H7 (cell line): ENCODE results near the gene NUP50. TPM values are rescaled to one million over a fixed set of nuclear protein-coding genes. Genes with fewer than 3 reads are reported as not detected.

Source experiments
- DNase-seq: peaks from one replicate; pipeline ENCODE4 v3.0.0; 2012
- H3K27me3 ChIP-seq: 2 replicates; pipeline ENCODE4 v1.6.0; 2011; ENCODE audit warnings: mild to moderate bottlenecking, low read length; ENCODE audit not compliant: control insufficient read depth, insufficient read depth
- H3K36me3 ChIP-seq: replicated peaks from 2 replicates; pipeline ENCODE4 v1.5.1; 2011; ENCODE audit warnings: low read length; ENCODE audit not compliant: control insufficient read depth, insufficient read depth
- H3K4me3 ChIP-seq: 2 replicates; pipeline ENCODE4 v1.5.1; 2011; ENCODE audit warnings: low read depth, mild to moderate bottlenecking, control low read depth, low read length, moderate library complexity; ENCODE audit not compliant: insufficient read depth
- total RNA-seq: library from RNA; depleted of rRNA; stranded (reverse); fragments of >200 nt; shearing (Covaris generic); gene quantifications from 2 replicates; pipeline ENCODE4 v1.2.3, GENCODE V29; 2014; rRNA removed

NUP50 gene
- total RNA-seq, 1 experiment from 2014 or later = 89.0 TPM

DNA sequence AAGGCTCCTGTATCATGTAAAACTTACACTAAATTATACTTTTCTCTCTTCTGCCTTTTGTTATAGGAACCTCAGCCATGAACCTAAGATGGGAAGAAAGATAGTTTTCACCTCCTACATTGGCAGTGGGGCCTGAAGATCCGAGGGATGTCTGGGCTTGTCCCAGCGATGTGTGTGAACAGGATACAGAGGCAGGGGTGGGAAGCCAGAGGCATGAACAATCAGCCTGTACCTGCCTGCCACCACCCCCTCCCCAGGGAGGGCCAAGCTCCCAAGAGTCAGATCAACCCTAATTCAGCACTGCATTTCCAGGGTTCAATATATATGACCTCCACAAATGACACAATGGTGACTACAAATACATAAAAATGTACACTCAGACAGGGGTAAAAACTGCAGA, 67.6 kb downstream of the NUP50 start:
- no peaks in the 10 kb centered on the region; the same call in 1 of the 2 replicates for H3K36me3 ChIP-seq
- H3K27me3 ChIP-seq = no peaks in the 10 kb centered on the region
- no peak overlapping the region for H3K4me3 ChIP-seq
- DNase-seq = peak; percentile 20

DNA sequence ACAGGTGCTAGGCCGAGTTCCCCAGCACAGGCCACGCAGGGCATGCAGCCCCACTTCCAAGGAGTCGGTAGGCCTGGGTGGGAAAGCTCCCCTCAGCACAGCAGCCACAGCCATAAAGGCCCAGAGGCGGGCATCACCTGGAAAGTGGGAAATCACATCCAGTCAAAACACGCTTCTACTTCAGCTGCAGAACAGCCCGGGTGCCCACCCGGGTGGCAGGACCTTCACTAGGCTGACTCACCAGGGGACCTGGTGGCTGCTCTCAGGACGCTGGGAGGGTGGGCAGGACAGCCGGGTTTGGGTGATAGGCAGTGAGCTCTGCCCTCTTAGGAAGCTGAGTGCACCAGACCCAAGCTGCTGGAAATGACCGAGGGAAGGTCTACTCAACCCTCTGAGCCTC, 69.7 kb downstream of the NUP50 start:
- Histone ChIP-seq H3K27me3 (no peaks in the 10 kb centered on the region), H3K36me3 (peaks cover 1% of the 10 kb centered on the region), H3K4me3 (no peak overlapping the region)
- DNase-seq = no peak

DNA sequence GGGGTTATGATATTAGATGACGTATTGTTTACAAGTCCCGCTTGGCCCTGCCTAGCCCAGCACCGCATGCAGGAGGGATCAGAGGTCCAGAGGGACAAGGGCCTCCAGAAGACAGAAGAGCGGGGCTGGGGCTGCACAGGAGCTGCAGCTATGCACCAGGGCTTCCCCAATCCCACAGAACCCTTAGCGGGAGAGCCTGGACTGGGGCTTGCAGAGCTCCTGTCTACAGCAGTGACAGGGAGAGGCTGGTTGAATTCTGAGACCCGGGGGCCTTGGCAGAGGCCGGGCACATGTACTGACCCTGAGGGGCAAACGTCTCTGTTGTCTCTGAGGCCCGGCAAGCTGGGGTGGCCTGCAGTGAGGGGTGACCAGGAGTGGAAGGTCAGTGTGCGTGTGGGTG, 70.1 kb downstream of the NUP50 start:
- Histone ChIP-seq H3K27me3 (no peaks in the 10 kb centered on the region), H3K36me3 (peaks cover 4% of the 10 kb centered on the region), H3K4me3 (no peak overlapping the region)
- peak; percentile 50 for DNase-seq

DNA sequence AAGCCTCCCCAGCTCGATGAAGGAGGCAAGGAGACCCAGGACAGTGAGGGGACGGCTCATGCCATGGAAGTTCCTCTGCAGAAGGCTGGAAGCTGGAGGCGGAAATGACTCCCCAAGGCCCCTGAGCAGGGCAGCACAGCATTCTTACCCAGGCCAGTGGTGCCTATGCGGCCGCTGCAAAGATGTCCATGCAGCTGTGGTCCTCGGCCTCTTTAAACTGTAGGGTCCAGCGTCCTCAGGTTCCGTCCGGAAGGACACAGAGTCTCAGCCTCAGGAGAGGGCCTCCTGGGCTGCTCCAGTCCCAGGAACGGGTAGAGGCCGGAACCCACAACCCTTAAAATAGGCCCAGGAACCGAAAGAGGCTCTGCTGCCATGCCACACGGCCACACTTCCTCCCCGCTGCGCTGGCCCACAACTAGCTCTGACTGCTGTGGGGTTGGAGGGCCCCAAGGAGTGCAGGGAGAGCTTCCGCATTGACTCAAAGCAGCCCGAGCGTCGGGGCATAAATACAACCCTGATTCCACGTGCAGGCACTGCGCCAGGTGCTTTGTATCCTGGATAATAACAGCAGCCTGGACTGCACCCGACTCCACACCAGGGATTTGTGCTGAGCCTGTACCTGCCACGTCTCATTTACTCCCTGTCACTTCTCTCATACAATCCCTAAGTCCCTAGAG, 71.5 kb downstream of the NUP50 start:
- H3K4me3 ChIP-seq = no peak overlapping the region
- H3K36me3 ChIP-seq = peaks cover 4% of the 10 kb centered on the region
- no peak for DNase-seq
- peaks cover 6% of the 10 kb centered on the region; the same call in 1 of the 2 replicates for H3K27me3 ChIP-seq

DNA sequence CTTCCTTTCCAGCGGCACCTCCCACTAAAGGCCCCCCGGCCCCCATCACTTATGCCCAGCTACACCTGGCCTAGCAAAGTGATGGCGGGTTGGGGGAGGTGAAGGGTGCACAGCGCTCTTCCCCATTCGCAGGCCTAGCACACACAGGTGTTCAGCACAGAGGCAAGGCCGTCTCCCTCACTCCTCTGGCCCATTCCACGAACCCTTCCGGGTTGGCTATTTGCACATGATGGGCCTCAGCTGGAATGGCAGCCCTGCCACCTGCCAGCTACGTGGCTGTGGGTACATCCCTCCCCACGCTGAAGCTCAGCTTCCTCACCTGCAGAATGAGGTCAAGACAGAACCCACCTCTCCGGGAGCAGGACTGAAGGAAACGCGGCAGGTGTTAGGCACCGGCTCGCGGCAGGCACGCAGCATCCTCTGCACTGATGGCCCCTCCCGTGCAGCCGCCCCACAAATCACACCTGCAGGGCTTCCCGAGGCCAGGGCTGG, 72.2 kb downstream of the NUP50 start:
- H3K27me3 ChIP-seq = peaks cover 9% of the 10 kb centered on the region; the same call in 1 of the 2 replicates
- H3K4me3 ChIP-seq = no peak overlapping the region
- H3K36me3 ChIP-seq = peaks cover 4% of the 10 kb centered on the region
- no peak for DNase-seq

DNA sequence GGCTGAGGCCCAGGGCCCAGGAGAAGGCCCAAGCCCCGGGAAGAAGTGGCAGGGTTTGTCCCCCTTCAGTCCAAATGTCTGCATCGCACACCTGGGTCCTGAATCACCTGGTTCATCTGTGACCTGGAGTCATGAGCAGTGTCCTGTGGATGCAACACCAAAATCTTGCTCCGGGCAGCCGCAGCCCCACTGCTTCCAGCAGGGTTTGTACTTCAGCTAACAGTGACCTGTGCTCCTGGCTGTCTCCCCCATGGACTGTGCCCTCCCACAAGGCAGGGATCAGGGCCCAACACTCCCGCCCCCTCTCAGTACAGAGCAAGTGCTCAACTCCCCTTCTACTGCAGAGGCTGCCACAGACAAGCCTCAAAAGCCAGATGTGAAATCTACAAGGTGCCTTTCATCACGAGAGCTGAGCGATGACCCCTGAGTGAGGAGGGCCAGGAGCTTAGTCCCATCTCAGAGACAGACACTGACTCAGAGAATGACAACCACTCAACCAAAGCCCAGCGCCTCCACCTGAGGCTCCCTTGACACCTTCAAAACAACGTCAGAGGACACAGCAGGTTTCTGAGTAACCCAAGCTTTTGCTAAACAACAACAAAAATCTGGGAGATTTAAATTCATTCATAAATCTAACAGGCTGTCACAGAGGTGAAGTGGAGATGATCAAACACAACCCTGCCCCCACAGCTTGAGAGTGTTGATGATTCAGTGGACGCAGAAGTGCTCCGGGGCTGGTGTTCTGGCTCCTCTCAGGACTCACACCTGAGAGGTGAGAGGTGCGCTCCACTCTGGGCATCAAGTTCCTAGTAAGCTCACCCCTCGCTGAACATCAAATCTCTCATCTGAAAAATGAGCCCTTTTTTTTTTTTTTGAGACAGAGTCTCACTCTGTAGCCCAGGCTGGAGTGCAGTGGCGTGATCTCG, 73.6 kb downstream of the NUP50 start:
- Histone ChIP-seq H3K27me3 (peaks cover 12% of the 10 kb centered on the region; the same call in 1 of the 2 replicates), H3K4me3 (no peak overlapping the region), H3K36me3 (peaks cover 4% of the 10 kb centered on the region)
- no peak for DNase-seq

Other genes with a start within 250 kb of the NUP50 start
- gene PHF21B, start 153.9 kb upstream of the NUP50 start, total RNA-seq = 17.7 and 20.2 TPM in 2 replicates
- 37.5 and 43.9 TPM in 2 replicates for gene KIAA0930, start 77.0 kb downstream of the NUP50 start, total RNA-seq
- gene UPK3A, start 121.0 kb downstream of the NUP50 start, total RNA-seq = 0.41 TPM in 1 of 2 replicates, not detected in the other
- gene FAM118A, start 146.0 kb downstream of the NUP50 start, total RNA-seq = 15.7 and 31.1 TPM in 2 replicates
- 0.07 TPM in 1 of 2 replicates, not detected in the other for gene SMC1B, start 249.7 kb downstream of the NUP50 start, total RNA-seq
- gene RIBC2, start 249.8 kb downstream of the NUP50 start, total RNA-seq = 1.9 and 2.2 TPM in 2 replicates